K562 (cell line): Measurements from ENCODE around the gene CYTH1. TPM values are rescaled to one million over a fixed set of nuclear protein-coding genes. Genes with fewer than 3 reads are reported as not detected.

Source experiments
- ATAC-seq: fragments of 200-7000 bp; cut with Tn5 transposase; 3 replicates; pipeline ENCODE4 v1.9.1; 2020; ENCODE audit warnings: moderate library complexity
- BruUV-seq: library from RNA; stranded (reverse); fragments of 400-500 nt; replicated peaks from 2 replicates; lab custom pipeline; 2021; lab: Mats Ljungman, UMichigan
- CTCF ChIA-PET: fragments of 300-600 bp; formaldehyde crosslinking; extraction: SDS; loops from one replicate; lab custom pipeline; 2021; ENCODE audit warnings: low intra/inter-chr PET ratio; lab: Yijun Ruan, JAX
- POLR2A ChIA-PET: fragments of 300-600, 350-650 bp; sonication (Branson Sonifier 250); formaldehyde crosslinking; extraction: SDS; loops from one replicate; lab custom pipeline; 2021; ENCODE audit warnings: antibody characterized with exemption, inconsistent platforms; lab: Yijun Ruan, JAX
- DNase-seq, 4 experiments: peaks; one replicate each; pipeline versions ENCODE4 v3.0.0 to v3.0.0-alpha.2; 2011 to 2018; ENCODE audit warnings: low spot score in 3 of 4, mixed read lengths in 3 of 4; ENCODE audit errors: extremely low read depth in 1 of 4
- FAIRE-seq: peaks from 2 replicates; lab custom pipeline; 2011; peaks lifted over from hg19 to GRCh38; lab: Jason Lieb, UNC
- H2AFZ ChIP-seq: 2 replicates; pipeline ENCODE4 v1.6.0; 2011; ENCODE audit warnings: low read depth, low read length, control low read depth, inconsistent platforms
- H3K27ac ChIP-seq: fragments of 200-600 bp; 3 replicates; pipeline ENCODE4 v1.8.0; 2011; ENCODE audit warnings: low read depth, mild to moderate bottlenecking, control low read depth, inconsistent platforms, low read length, moderate library complexity, mixed read lengths; ENCODE audit errors: extremely low read depth
- H3K27me3 ChIP-seq, 2 experiments: fragments of 300-600 bp in 1 of 2; 2 replicates in 1 of 2; 3 replicates in 1 of 2; pipeline versions ENCODE4 v1.6.0 to v1.8.0; 2011; ENCODE audit warnings: inconsistent platforms in 2 of 2, low read length in 2 of 2, mild to moderate bottlenecking in 1 of 2, mixed read lengths in 1 of 2, moderate library complexity in 1 of 2; ENCODE audit not compliant: control insufficient read depth in 2 of 2, insufficient read depth in 2 of 2
- H3K36me3 ChIP-seq: fragments of 300-600 bp; 3 replicates; pipeline ENCODE4 v1.8.0; 2011; ENCODE audit warnings: mild to moderate bottlenecking, low read length, inconsistent platforms; ENCODE audit not compliant: control insufficient read depth, insufficient read depth
- H3K4me1 ChIP-seq, 2 experiments: fragments of 200-600 bp in 1 of 2; replicated peaks in 1 of 2; 2 replicates in 1 of 2; 3 replicates in 1 of 2; pipeline versions ENCODE4 v1.5.1 to v1.8.0; 2011; ENCODE audit warnings: inconsistent platforms in 2 of 2, low read length in 2 of 2, mild to moderate bottlenecking in 1 of 2, mixed read lengths in 1 of 2, moderate library complexity in 1 of 2; ENCODE audit not compliant: control insufficient read depth in 2 of 2, insufficient read depth in 2 of 2
- H3K4me2 ChIP-seq: 2 replicates; pipeline ENCODE4 v1.6.1; 2011; ENCODE audit warnings: low read length, control low read depth, inconsistent platforms, mixed read lengths; ENCODE audit not compliant: insufficient read depth
- H3K4me3 ChIP-seq: fragments of 200-600 bp; sonication (generic), shearing (Covaris generic); 2 replicates; pipeline ENCODE4 v1.5.1; 2016; ENCODE audit warnings: control low read depth, inconsistent platforms
- H3K79me2 ChIP-seq: fragments of 200-600 bp; 3 replicates; pipeline ENCODE4 v1.8.0; 2011; ENCODE audit warnings: low read length, inconsistent platforms; ENCODE audit not compliant: control insufficient read depth, insufficient read depth
- H3K9ac ChIP-seq, 2 experiments: 2 replicates each; pipeline versions ENCODE4 v1.6.0 to v1.6.1; 2011; ENCODE audit warnings: low read depth in 2 of 2, low read length in 2 of 2, control low read depth in 1 of 2, inconsistent platforms in 1 of 2, mild to moderate bottlenecking in 1 of 2, mixed read lengths in 1 of 2; ENCODE audit not compliant: insufficient read depth in 1 of 2
- H3K9me1 ChIP-seq: one replicate; pipeline ENCODE4 v1.6.0; 2011; ENCODE audit warnings: inconsistent platforms, mild to moderate bottlenecking, low read length, moderate library complexity; ENCODE audit not compliant: control insufficient read depth, insufficient read depth
- H3K9me3 ChIP-seq: replicated peaks from 2 replicates; pipeline ENCODE4 v1.5.1; 2011; ENCODE audit warnings: low read depth, low read length, inconsistent platforms; ENCODE audit not compliant: control insufficient read depth, insufficient read depth
- H4K20me1 ChIP-seq: replicated peaks from 2 replicates; pipeline ENCODE4 v1.6.1; 2011; ENCODE audit warnings: low read length, inconsistent platforms, mixed read lengths; ENCODE audit not compliant: control insufficient read depth, insufficient read depth
- ARID2 ChIP-seq: fragments of 450-650 bp; IDR thresholded peaks from 2 replicates; pipeline ENCODE4 v1.6.1; 2017; ENCODE audit warnings: antibody characterized with exemption, mild to moderate bottlenecking
- GTF2B ChIP-seq: IDR thresholded peaks from 2 replicates; pipeline ENCODE4 v1.6.1; 2011; ENCODE audit not compliant: insufficient read length; ENCODE audit errors: extremely low read depth
- HSF4 ChIP-seq: fragments of 250-450 bp; sonication (Bioruptor Pico); IDR thresholded peaks from 2 replicates; pipeline ENCODE4 v2.1.2; 2022; ENCODE audit warnings: mild to moderate bottlenecking, moderate library complexity, borderline replicate concordance
- MAFF ChIP-seq: IDR thresholded peaks from 2 replicates; pipeline ENCODE4 v1.6.1; 2012; ENCODE audit warnings: low read length, improper control_type of control experiment
- MAFK ChIP-seq: IDR thresholded peaks from 2 replicates; pipeline ENCODE4 v1.6.1; 2011; ENCODE audit warnings: low read length, improper control_type of control experiment
- NR4A1 ChIP-seq, 2 experiments: fragments of 250-450 bp in 1 of 2; fragments of 450-650 bp in 1 of 2; sonication (Bioruptor Pico) in 1 of 2; IDR thresholded peaks; 2 replicates each; pipeline versions ENCODE4 v1.4.0 to v1.6.1; 2016 to 2020; ENCODE audit warnings: mild to moderate bottlenecking in 2 of 2, missing compliant biosample characterization in 1 of 2, missing genetic modification characterization in 1 of 2, moderate library complexity in 1 of 2
- PCBP2 ChIP-seq: fragments of 200-400 bp; formaldehyde crosslinking; IDR thresholded peaks from 2 replicates; pipeline ENCODE4 v1.6.1; 2018; ENCODE audit warnings: low read length, low read depth, mild to moderate bottlenecking, moderate library complexity; ENCODE audit not compliant: poor library complexity, severe bottlenecking
- POLR2B ChIP-seq: fragments of 450-650 bp; IDR thresholded peaks from 2 replicates; pipeline ENCODE4 v1.6.1; 2018; ENCODE audit warnings: low read depth; ENCODE audit not compliant: partially characterized antibody
- SMARCE1 ChIP-seq: fragments of 450-650 bp; IDR thresholded peaks from 2 replicates; pipeline ENCODE4 v1.7.1; 2016; ENCODE audit warnings: mild to moderate bottlenecking
- TAL1 ChIP-seq: fragments of 450-650 bp; IDR thresholded peaks from 2 replicates; pipeline ENCODE4 v1.6.1; 2016; ENCODE audit warnings: mild to moderate bottlenecking
- TBL1XR1 ChIP-seq, 2 experiments: IDR thresholded peaks; 2 replicates each; pipeline ENCODE4 v1.6.1; 2012; ENCODE audit warnings: improper control_type of control experiment in 2 of 2, low read length in 2 of 2, mild to moderate bottlenecking in 1 of 2
- ZNF316 ChIP-seq: fragments of 450-650 bp; IDR thresholded peaks from 2 replicates; pipeline ENCODE4 v1.6.1; 2016
- ZNF778 ChIP-seq: fragments of 450-650 bp; formaldehyde crosslinking; IDR thresholded peaks from 2 replicates; pipeline ENCODE4 v1.4.0; 2020; ENCODE audit warnings: mild to moderate bottlenecking, moderate library complexity
- ZSCAN29 ChIP-seq: fragments of 450-650 bp; IDR thresholded peaks from 2 replicates; pipeline ENCODE4 v1.6.1; 2017
- WGBS: fragments of 100-300 bp; shearing (Covaris generic); methylation state at CpG from one replicate; pipeline ENCODE4 v1.1.6; 2016; ENCODE audit warnings: low coverage, mixed read lengths; ENCODE audit not compliant: insufficient coverage; ENCODE audit errors: missing lambda C conversion rate; 5-methylcytosine and 5-hydroxymethylcytosine counted together
- in situ Hi-C: fragments of 300-500 bp; cut with MboI; formaldehyde crosslinking; loops from 4 replicates; pipeline ENCODE4 v1.15.0; 2018; ENCODE audit warnings: inconsistent platforms, mixed read lengths
- intact Hi-C: fragments of 100-400 bp; cut with micrococcal nuclease; formaldehyde crosslinking; loops from 2 replicates; pipeline ENCODE4 v1.14.2; 2022
- polyA plus RNA-seq, 8 experiments: library from polyadenylated mRNA; depleted of rRNA in 4 of 8; stranded (reverse) in 5 of 8; unstranded in 3 of 8; fragments of >200 nt; fragmentation: Nextera tagmentation in 2 of 8; fragmentation: Illumina TruSeq in 1 of 8; extraction: Ambion mirVana in 2 of 8; extraction: Trizol in 1 of 8; gene quantifications; 2 replicates each; pipeline versions ENCODE4 v1.2.1 to v1.2.3, GENCODE V29; 2011 to 2014; ENCODE audit warnings: inconsistent platforms in 1 of 8, missing spikeins in 1 of 8
- total RNA-seq, 7 experiments: library from RNA; depleted of rRNA in 6 of 7; stranded (reverse); fragments of >200 nt in 6 of 7; fragmentation: Illumina TruSeq in 2 of 7; extraction: Trizol in 2 of 7; gene quantifications; 2 replicates each; pipeline versions ENCODE4 v1.2.1 to v1.2.3, GENCODE V29; 2011 to 2021; ENCODE audit warnings: low replicate concordance in 1 of 7
- TF ChIP-seq, protein P1 (sequence below): fragments of 250-450 bp; sonication (Bioruptor Pico); IDR thresholded peaks from 2 replicates; pipeline ENCODE4 v1.4.0; 2020; ENCODE audit warnings: mild to moderate bottlenecking, moderate library complexity, borderline replicate concordance
- TF ChIP-seq, protein P2 (sequence below): fragments of 450-650 bp; IDR thresholded peaks from 2 replicates; pipeline ENCODE4 v1.6.1; 2016; ENCODE audit warnings: borderline replicate concordance
- TF ChIP-seq, protein P3 (sequence below): sonication (generic); formaldehyde crosslinking; IDR thresholded peaks from 2 replicates; pipeline ENCODE4 v1.4.0; 2020; ENCODE audit warnings: mild to moderate bottlenecking, missing genetic modification reagents

The CYTH1 gene
- total and polyA plus RNA-seq, 9 of the 15 experiments (the other 6 are each of a cell fraction or from before 2014, with no cell fraction given) = 0.52 to 27.7 (median 16.8) TPM

DNA sequence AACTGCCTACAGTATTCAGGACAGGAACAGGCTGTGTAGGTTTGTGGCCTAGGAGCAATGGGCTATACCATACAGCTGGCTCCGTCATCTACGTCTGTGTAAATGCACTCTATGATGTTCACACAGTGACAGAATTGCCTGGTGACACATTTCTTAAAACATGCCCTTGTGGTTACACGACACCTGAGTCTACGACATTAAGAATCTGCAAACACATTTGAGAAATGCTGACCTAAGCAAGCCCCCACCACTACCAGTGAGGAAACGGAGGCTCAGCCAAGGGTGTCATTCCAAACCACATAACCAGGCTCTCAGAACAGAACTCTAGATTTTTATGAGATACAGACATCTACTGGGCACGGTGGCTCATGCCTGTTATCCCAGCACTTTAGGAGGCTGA, 35.0 kb upstream of the CYTH1 start:
- Histone ChIP-seq H3K9me1 (no peaks in the 10 kb centered on the region), H3K27me3 (no peaks in the 10 kb centered on the region), H3K36me3 (peaks cover 90% of the 10 kb centered on the region), H3K9ac (no peak overlapping the region), H4K20me1 (no peaks in the 10 kb centered on the region; the same call in 1 of the 2 replicates), H2AFZ (no peak overlapping the region), H3K9me3 (no peaks in the 10 kb centered on the region), H3K4me1 (peaks cover 4 to 5% of the 10 kb centered on the region in 2 experiments; a peak in 4 of 5 replicates), H3K4me3 (no peak overlapping the region), H3K4me2 (no peak overlapping the region), H3K79me2 (no peaks in the 10 kb centered on the region; the same call in 2 of the 3 replicates), H3K27ac (no peak overlapping the region; the same call in 2 of the 3 replicates)
- ChIA-PET POLR2A (no interaction called here), CTCF (no interaction called here)
- no peak for DNase-seq
- intact Hi-C loops (no loop called here), in situ Hi-C loops (no loop called here)
- no peak for ATAC-seq
- no TSS peak for BruUV-seq
- WGBS = 95% methylated on average over 6 of the region's 6 CpGs
- no peak for FAIRE-seq
- TF ChIP-seq, protein P1, sequence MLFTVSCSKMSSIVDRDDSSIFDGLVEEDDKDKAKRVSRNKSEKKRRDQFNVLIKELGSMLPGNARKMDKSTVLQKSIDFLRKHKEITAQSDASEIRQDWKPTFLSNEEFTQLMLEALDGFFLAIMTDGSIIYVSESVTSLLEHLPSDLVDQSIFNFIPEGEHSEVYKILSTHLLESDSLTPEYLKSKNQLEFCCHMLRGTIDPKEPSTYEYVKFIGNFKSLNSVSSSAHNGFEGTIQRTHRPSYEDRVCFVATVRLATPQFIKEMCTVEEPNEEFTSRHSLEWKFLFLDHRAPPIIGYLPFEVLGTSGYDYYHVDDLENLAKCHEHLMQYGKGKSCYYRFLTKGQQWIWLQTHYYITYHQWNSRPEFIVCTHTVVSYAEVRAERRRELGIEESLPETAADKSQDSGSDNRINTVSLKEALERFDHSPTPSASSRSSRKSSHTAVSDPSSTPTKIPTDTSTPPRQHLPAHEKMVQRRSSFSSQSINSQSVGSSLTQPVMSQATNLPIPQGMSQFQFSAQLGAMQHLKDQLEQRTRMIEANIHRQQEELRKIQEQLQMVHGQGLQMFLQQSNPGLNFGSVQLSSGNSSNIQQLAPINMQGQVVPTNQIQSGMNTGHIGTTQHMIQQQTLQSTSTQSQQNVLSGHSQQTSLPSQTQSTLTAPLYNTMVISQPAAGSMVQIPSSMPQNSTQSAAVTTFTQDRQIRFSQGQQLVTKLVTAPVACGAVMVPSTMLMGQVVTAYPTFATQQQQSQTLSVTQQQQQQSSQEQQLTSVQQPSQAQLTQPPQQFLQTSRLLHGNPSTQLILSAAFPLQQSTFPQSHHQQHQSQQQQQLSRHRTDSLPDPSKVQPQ = no peak
- TF ChIP-seq, protein P2, sequence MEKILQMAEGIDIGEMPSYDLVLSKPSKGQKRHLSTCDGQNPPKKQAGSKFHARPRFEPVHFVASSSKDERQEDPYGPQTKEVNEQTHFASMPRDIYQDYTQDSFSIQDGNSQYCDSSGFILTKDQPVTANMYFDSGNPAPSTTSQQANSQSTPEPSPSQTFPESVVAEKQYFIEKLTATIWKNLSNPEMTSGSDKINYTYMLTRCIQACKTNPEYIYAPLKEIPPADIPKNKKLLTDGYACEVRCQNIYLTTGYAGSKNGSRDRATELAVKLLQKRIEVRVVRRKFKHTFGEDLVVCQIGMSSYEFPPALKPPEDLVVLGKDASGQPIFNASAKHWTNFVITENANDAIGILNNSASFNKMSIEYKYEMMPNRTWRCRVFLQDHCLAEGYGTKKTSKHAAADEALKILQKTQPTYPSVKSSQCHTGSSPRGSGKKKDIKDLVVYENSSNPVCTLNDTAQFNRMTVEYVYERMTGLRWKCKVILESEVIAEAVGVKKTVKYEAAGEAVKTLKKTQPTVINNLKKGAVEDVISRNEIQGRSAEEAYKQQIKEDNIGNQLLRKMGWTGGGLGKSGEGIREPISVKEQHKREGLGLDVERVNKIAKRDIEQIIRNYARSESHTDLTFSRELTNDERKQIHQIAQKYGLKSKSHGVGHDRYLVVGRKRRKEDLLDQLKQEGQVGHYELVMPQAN = no peak
- TF ChIP-seq MAFK (peak; percentile 60), GTF2B (no peak), TBL1XR1 (IDR thresholded peaks at IDR 0.05; ENCODE audit: low read length in 2 of 2) (no peak), POLR2B (no peak), ZNF778 (CRISPR knock-in tag) (no peak), TAL1 (no peak), PCBP2 (no peak), ZNF316 (peak; percentile 60; the same call in 1 of the 2 replicates), ZSCAN29 (no peak), HSF4 (CRISPR knock-in tag) (no peak), NR4A1 (CRISPR knock-in tag; IDR thresholded peaks at IDR 0.05) (no peak), NR4A1 (tag; IDR thresholded peaks at IDR 0.05) (no peak), ARID2 (no peak), SMARCE1 (no peak), MAFF (peak; percentile 12; the same call in 1 of the 2 replicates)
- TF ChIP-seq, protein P3, sequence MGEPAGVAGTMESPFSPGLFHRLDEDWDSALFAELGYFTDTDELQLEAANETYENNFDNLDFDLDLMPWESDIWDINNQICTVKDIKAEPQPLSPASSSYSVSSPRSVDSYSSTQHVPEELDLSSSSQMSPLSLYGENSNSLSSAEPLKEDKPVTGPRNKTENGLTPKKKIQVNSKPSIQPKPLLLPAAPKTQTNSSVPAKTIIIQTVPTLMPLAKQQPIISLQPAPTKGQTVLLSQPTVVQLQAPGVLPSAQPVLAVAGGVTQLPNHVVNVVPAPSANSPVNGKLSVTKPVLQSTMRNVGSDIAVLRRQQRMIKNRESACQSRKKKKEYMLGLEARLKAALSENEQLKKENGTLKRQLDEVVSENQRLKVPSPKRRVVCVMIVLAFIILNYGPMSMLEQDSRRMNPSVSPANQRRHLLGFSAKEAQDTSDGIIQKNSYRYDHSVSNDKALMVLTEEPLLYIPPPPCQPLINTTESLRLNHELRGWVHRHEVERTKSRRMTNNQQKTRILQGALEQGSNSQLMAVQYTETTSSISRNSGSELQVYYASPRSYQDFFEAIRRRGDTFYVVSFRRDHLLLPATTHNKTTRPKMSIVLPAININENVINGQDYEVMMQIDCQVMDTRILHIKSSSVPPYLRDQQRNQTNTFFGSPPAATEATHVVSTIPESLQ (CRISPR knock-in tag) = no peak
